Hippocampal formation (tissue), 2 donors: ENCODE measurements around the gene CDH20.

Experiments used
- DNase-seq, 2 donors: peaks; one replicate each; lab custom pipeline; 2025; lab: John Stamatoyannopoulos, UW

Gene CDH20

GRCh38 chr18:61333271-61333745 is at the start of gene CDH20:
CDH20 (plus strand) TSS chr18:61333430.
- peak in 1 of 2 donors; percentile 61 for DNase-seq

GRCh38 chr18:61284039-61284438 is 49.2 kb upstream of the CDH20 start:
- DNase-seq = no peak

GRCh38 chr18:61285777-61286176 is 47.5 kb upstream of the CDH20 start:
- no peak for DNase-seq

GRCh38 chr18:61286867-61287266 is 46.4 kb upstream of the CDH20 start:
- DNase-seq = no peak

GRCh38 chr18:61290616-61291015 is 42.6 kb upstream of the CDH20 start:
- no peak for DNase-seq

GRCh38 chr18:61292280-61293035 is 40.8 kb upstream of the CDH20 start:
- DNase-seq = no peak

GRCh38 chr18:61295153-61295552 is 38.1 kb upstream of the CDH20 start:
- DNase-seq = no peak

- DNase-seq = no peak
Observed at GRCh38 chr18:61308004-61308403, 25.2 kb upstream of the CDH20 start.

- DNase-seq = peak; percentile 27 to 31
Observed at GRCh38 chr18:61308795-61309393, 24.3 kb upstream of the CDH20 start.

- peak; percentile 76 to 80 for DNase-seq
Observed at GRCh38 chr18:61322265-61322873, 10.9 kb upstream of the CDH20 start.

- no peak for DNase-seq
Observed at GRCh38 chr18:61323951-61324350, 9.3 kb upstream of the CDH20 start.

GRCh38 chr18:61326407-61326806 is 6.8 kb upstream of the CDH20 start:
- DNase-seq = no peak

- peak in 1 of 2 donors; percentile 10 for DNase-seq
Observed at GRCh38 chr18:61329398-61329797, 3.8 kb upstream of the CDH20 start.

GRCh38 chr18:61331051-61331450 is 2.2 kb upstream of the CDH20 start:
- DNase-seq = no peak

GRCh38 chr18:61333746-61334490 is 688 bp downstream of the CDH20 start:
- DNase-seq = peak; percentile 37 to 79

GRCh38 chr18:61334491-61334850 is 1.2 kb downstream of the CDH20 start:
- DNase-seq = peak; percentile 68 to 79

- peak; percentile 55 to 73 for DNase-seq
Observed at GRCh38 chr18:61334951-61335683, 1.9 kb downstream of the CDH20 start.

GRCh38 chr18:61335684-61336555 is 2.7 kb downstream of the CDH20 start:
- peak; percentile 23 to 53 for DNase-seq

- DNase-seq = peak; percentile 64 to 97
Observed at GRCh38 chr18:61336766-61337165, 3.5 kb downstream of the CDH20 start.

GRCh38 chr18:61337527-61337926 is 4.3 kb downstream of the CDH20 start:
- DNase-seq = no peak

GRCh38 chr18:61340148-61340547 is 6.9 kb downstream of the CDH20 start:
- peak in 1 of 2 donors; percentile 43 for DNase-seq
